ENCODE measurements around the gene ROPN1B.

The ROPN1B gene

DNA sequence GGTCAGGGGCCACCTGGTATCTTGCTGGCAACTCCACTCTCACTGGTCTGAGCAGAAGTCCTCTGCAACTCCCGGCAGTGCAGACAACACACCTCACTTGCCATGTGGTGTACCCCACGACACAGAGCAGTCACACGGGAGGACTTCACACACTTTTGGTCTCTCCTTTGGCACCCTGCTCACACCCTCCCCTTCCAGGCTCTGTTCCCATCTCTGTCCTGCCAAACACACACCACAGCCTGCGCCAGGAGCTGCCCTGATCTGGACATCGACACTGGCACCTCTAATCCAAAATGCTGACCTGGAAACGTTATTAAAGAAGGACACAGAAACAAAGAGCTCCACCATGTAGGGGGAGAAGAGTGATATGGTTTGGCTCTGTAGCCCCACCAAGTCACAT is 57.8 kb downstream of the ROPN1B start:
- no peak overlapping the region for H3K4me3 ChIP-seq (ENCODE audit: low read depth, low read length)
- no peak overlapping the region for H3K27ac ChIP-seq (ENCODE audit: extremely low read depth, low read depth, low read length)
- TF ChIP-seq ZNF274 (IDR thresholded peaks at IDR 0.05; ENCODE audit: low read length) = no peak
- TF ChIP-seq ZNF274 (tag by site-specific recombination; IDR thresholded peaks at IDR 0.05; ENCODE audit: borderline replicate concordance) = no peak
- no peak for TF ChIP-seq ZNF501 (tag by site-specific recombination; IDR thresholded peaks at IDR 0.05)
- no peak for TF ChIP-seq ZNF324 (tag by site-specific recombination; IDR thresholded peaks at IDR 0.05)
- ChIA-PET POLR2A (no interaction called here), CTCF (no interaction called here)
- H3K36me3 ChIP-seq (ENCODE audit: control insufficient read depth in 2 of 2, insufficient read depth in 1 of 2, low read length in 2 of 2) = peaks cover 0 to 46% of the 10 kb centered on the region in 2 experiments; a peak in 1 of 3 replicates
- H3K4me1 ChIP-seq (ENCODE audit: control insufficient read depth, insufficient read depth, low read length) = no peaks in the 10 kb centered on the region
- H3K9me3 ChIP-seq (ENCODE audit: control insufficient read depth, insufficient read depth, low read depth, low read length) = no peaks in the 10 kb centered on the region

DNA sequence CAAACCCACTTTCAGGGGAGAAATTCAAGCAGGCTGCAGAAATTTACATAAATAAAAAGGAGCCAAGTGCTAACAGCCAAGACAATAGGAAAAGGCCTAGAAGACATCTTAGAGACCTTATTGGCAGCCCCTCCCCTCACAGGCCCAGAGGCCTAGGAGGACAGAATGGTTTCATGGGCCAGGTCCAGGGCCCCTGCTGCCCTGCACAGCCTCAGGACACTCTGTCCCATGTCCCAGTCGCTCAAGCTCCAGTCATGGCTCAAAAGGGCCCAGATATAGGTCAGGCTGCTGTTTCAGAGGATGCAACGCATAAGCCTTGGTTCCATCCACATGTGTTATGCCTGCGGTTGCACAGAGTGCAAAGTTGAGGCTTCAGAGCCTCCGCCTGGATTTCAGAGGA is 59.1 kb downstream of the ROPN1B start:
- Histone ChIP-seq H3K9me3 (ENCODE audit: control insufficient read depth, insufficient read depth, low read depth, low read length) (no peaks in the 10 kb centered on the region), H3K4me1 (ENCODE audit: control insufficient read depth, insufficient read depth, low read length) (no peaks in the 10 kb centered on the region), H3K4me3 (ENCODE audit: low read depth, low read length) (no peak overlapping the region), H3K36me3 (ENCODE audit: control insufficient read depth in 2 of 2, insufficient read depth in 1 of 2, low read length in 2 of 2) (peaks cover 0 to 50% of the 10 kb centered on the region in 2 experiments; a peak in 1 of 3 replicates), H3K27ac (ENCODE audit: extremely low read depth, low read depth, low read length) (no peak overlapping the region)
- POLR2A ChIA-PET = no interaction called here
- TF ChIP-seq SETDB1 (IDR thresholded peaks at IDR 0.05; ENCODE audit: insufficient read length, low read length) = peak; percentile 89
- TF ChIP-seq TRIM28 (IDR thresholded peaks at IDR 0.05; ENCODE audit: borderline replicate concordance, low read length) = peak; percentile 92; the same call in 1 of the 2 replicates
- no peak for TF ChIP-seq ZNF571 (tag by site-specific recombination; IDR thresholded peaks at IDR 0.05)
- peak; percentile 95 for TF ChIP-seq ZNF585B (tag by site-specific recombination; IDR thresholded peaks at IDR 0.05)
- CTCF ChIA-PET = no interaction called here

DNA sequence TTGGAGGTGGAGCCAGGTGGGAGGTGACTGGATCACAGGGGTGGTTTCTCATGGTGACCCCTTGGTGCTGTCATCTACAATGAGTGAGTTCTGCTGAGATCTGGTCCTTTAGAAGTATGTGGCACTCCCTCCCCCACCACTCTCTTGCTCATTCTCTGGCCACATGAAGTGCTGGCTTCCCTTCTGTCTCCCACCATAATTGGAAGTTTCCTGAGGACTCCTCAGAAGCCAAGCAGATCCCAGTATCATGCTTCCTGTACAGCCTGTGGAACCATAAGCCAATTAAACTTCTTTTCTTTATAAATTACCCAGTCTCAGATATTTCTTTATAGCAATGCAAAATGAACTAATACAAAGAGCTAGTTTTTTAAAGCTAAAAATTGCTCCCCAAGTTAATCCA is 60.3 kb downstream of the ROPN1B start:
- POLR2A ChIA-PET = no interaction called here
- CTCF ChIA-PET = no interaction called here
- peaks cover 0 to 53% of the 10 kb centered on the region in 2 experiments; a peak in 1 of 3 replicates for H3K36me3 ChIP-seq (ENCODE audit: control insufficient read depth in 2 of 2, insufficient read depth in 1 of 2, low read length in 2 of 2)
- TF ChIP-seq, protein P1, sequence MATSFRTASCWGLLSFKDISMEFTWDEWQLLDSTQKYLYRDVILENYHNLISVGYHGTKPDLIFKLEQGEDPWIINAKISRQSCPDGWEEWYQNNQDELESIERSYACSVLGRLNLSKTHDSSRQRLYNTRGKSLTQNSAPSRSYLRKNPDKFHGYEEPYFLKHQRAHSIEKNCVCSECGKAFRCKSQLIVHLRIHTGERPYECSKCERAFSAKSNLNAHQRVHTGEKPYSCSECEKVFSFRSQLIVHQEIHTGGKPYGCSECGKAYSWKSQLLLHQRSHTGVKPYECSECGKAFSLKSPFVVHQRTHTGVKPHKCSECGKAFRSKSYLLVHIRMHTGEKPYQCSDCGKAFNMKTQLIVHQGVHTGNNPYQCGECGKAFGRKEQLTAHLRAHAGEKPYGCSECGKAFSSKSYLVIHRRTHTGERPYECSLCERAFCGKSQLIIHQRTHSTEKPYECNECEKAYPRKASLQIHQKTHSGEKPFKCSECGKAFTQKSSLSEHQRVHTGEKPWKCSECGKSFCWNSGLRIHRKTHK (tag by site-specific recombination; IDR thresholded peaks at IDR 0.05) = no peak
- TF ChIP-seq ZNF202 (tag by site-specific recombination; IDR thresholded peaks at IDR 0.05; ENCODE audit: borderline replicate concordance) (no peak), ZNF48 (tag by site-specific recombination; IDR thresholded peaks at IDR 0.05) (no peak), ZNF76 (tag by site-specific recombination; IDR thresholded peaks at IDR 0.05; ENCODE audit: borderline replicate concordance, low read depth) (no peak), ZBTB6 (tag by site-specific recombination; IDR thresholded peaks at IDR 0.05) (no peak)
- TF ChIP-seq, protein P2, sequence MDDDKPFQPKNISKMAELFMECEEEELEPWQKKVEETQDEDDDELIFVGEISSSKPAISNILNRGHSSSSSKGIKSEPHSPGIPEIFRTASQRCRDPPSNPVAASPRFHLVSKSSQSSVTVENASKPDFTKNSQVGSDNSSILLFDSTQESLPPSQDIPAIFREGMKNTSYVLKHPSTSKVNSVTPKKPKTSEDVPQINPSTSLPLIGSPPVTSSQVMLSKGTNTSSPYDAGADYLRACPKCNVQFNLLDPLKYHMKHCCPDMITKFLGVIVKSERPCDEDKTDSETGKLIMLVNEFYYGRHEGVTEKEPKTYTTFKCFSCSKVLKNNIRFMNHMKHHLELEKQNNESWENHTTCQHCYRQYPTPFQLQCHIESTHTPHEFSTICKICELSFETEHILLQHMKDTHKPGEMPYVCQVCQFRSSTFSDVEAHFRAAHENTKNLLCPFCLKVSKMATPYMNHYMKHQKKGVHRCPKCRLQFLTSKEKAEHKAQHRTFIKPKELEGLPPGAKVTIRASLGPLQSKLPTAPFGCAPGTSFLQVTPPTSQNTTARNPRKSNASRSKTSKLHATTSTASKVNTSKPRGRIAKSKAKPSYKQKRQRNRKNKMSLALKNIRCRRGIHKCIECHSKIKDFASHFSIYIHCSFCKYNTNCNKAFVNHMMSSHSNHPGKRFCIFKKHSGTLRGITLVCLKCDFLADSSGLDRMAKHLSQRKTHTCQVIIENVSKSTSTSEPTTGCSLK (tag by site-specific recombination; IDR thresholded peaks at IDR 0.05) = no peak
- H3K4me3 ChIP-seq (ENCODE audit: low read depth, low read length) = no peak overlapping the region
- H3K9me3 ChIP-seq (ENCODE audit: control insufficient read depth, insufficient read depth, low read depth, low read length) = no peaks in the 10 kb centered on the region
- no peak overlapping the region for H3K27ac ChIP-seq (ENCODE audit: extremely low read depth, low read depth, low read length)
- H3K4me1 ChIP-seq (ENCODE audit: control insufficient read depth, insufficient read depth, low read length) = no peaks in the 10 kb centered on the region

- Histone ChIP-seq H3K4me3 (ENCODE audit: low read depth, low read length) (no peak overlapping the region), H3K9me3 (ENCODE audit: control insufficient read depth, insufficient read depth, low read depth, low read length) (no peaks in the 10 kb centered on the region), H3K27ac (ENCODE audit: extremely low read depth, low read depth, low read length) (no peak overlapping the region), H3K36me3 (ENCODE audit: control insufficient read depth in 2 of 2, insufficient read depth in 1 of 2, low read length in 2 of 2) (peaks cover 0 to 42% of the 10 kb centered on the region in 2 experiments; a peak in 1 of 3 replicates), H3K4me1 (ENCODE audit: control insufficient read depth, insufficient read depth, low read length) (no peaks in the 10 kb centered on the region)
- CTCF ChIA-PET = no interaction called here
- POLR2A ChIA-PET = no interaction called here
- TF ChIP-seq ZNF677 (tag by site-specific recombination; IDR thresholded peaks at IDR 0.05) = no peak
- no peak for TF ChIP-seq ZSCAN30 (tag by site-specific recombination; IDR thresholded peaks at IDR 0.05)
- TF ChIP-seq ZFHX2 (tag by site-specific recombination; conservative IDR thresholded peaks at IDR 0.05) = peak; percentile 43
- peak; percentile 68 for TF ChIP-seq EGR2 (tag by site-specific recombination; IDR thresholded peaks at IDR 0.05; ENCODE audit: low read depth)
- TF ChIP-seq ZEB2 (tag by site-specific recombination; IDR thresholded peaks at IDR 0.05) = no peak
- no peak for TF ChIP-seq ZNF645 (tag by site-specific recombination; IDR thresholded peaks at IDR 0.05)
- TF ChIP-seq ZNF558 (tag by site-specific recombination; IDR thresholded peaks at IDR 0.05) = no peak
These were observed 61.5 kb downstream of the ROPN1B start for GRCh38 chr3:126030455-126030854.

All from HEK293 (cell line).